ENCODE measurements around the gene ESRRA. TPM values are rescaled to one million over a fixed set of nuclear protein-coding genes. Genes with fewer than 3 reads are reported as not detected.
A peak's percentile ranks its signal among the peaks of the same experiment; 100 is the strongest.
"Not testable (repeated sequence)": the region's sequence is repeated elsewhere in the genome, so short reads cannot be mapped to it uniquely, and the experiment has no call there.

ESRRA gene
- total and polyA plus RNA-seq, 2 donors = 20.5 to 48.0 TPM

GRCh38 chr11:64321026-64321425, 15.7 kb downstream of the ESRRA start:
- peaks cover 1 to 4% of the 10 kb centered on the region in 2 donors for H3K9me3 ChIP-seq (ENCODE audit: control insufficient read depth in 2 of 2, insufficient read depth in 1 of 2, low read length in 1 of 2)
- H3K4me3 ChIP-seq (ENCODE audit: low read length in 2 of 2) = no peak overlapping the region
- no peaks in the 10 kb centered on the region for H3K27me3 ChIP-seq (ENCODE audit: control insufficient read depth in 2 of 2, insufficient read depth in 1 of 2, low read length in 1 of 2)
- H3K4me1 ChIP-seq (ENCODE audit: control insufficient read depth in 2 of 2, insufficient read depth in 2 of 2, low read length in 2 of 2) = peaks cover 23 to 51% of the 10 kb centered on the region in 2 donors
- peaks cover 12 to 24% of the 10 kb centered on the region in 2 donors for H3K36me3 ChIP-seq (ENCODE audit: control insufficient read depth in 2 of 2, insufficient read depth in 2 of 2, low read length in 1 of 2)
- peak overlapping the region in 1 of 2 donors; percentile 6 for H3K27ac ChIP-seq (ENCODE audit: low read depth in 1 of 2, low read length in 1 of 2)
- WGBS = 96% methylated on average over 5 of the region's 5 CpGs
- no peak for DNase-seq (ENCODE audit: low read depth in 6 of 9, low spot score in 9 of 9)

- Histone ChIP-seq H3K4me1 (ENCODE audit: control insufficient read depth in 2 of 2, insufficient read depth in 2 of 2, low read length in 2 of 2) (peaks cover 23 to 46% of the 10 kb centered on the region in 2 donors), H3K9me3 (ENCODE audit: control insufficient read depth in 2 of 2, insufficient read depth in 1 of 2, low read length in 1 of 2) (peaks cover 1 to 4% of the 10 kb centered on the region in 2 donors), H3K4me3 (ENCODE audit: low read length in 2 of 2) (no peak overlapping the region), H3K27ac (ENCODE audit: low read depth in 1 of 2, low read length in 1 of 2) (peak overlapping the region in 1 of 2 donors; percentile 6), H3K36me3 (ENCODE audit: control insufficient read depth in 2 of 2, insufficient read depth in 2 of 2, low read length in 1 of 2) (peaks cover 12 to 20% of the 10 kb centered on the region in 2 donors), H3K27me3 (ENCODE audit: control insufficient read depth in 2 of 2, insufficient read depth in 1 of 2, low read length in 1 of 2) (no peaks in the 10 kb centered on the region)
- DNase-seq (ENCODE audit: low read depth in 6 of 9, low spot score in 9 of 9) = no peak
- 89% methylated on average over 5 of the region's 5 CpGs for WGBS
Measured at GRCh38 chr11:64321533-64321932, 16.2 kb downstream of the ESRRA start.

GRCh38 chr11:64322925-64323260, 17.6 kb downstream of the ESRRA start:
- peaks cover 12 to 20% of the 10 kb centered on the region in 2 donors for H3K36me3 ChIP-seq (ENCODE audit: control insufficient read depth in 2 of 2, insufficient read depth in 2 of 2, low read length in 1 of 2)
- H3K27ac ChIP-seq (ENCODE audit: low read depth in 1 of 2, low read length in 1 of 2) = peak overlapping the region in 1 of 2 donors; percentile 77
- no peaks in the 10 kb centered on the region for H3K27me3 ChIP-seq (ENCODE audit: control insufficient read depth in 2 of 2, insufficient read depth in 1 of 2, low read length in 1 of 2)
- 84% methylated on average over 7 of the region's 7 CpGs for WGBS
- no peak overlapping the region for H3K4me3 ChIP-seq (ENCODE audit: low read length in 2 of 2)
- DNase-seq (ENCODE audit: low read depth in 6 of 9, low spot score in 9 of 9) = no peak
- peaks cover 20 to 38% of the 10 kb centered on the region in 2 donors for H3K4me1 ChIP-seq (ENCODE audit: control insufficient read depth in 2 of 2, insufficient read depth in 2 of 2, low read length in 2 of 2)
- H3K9me3 ChIP-seq (ENCODE audit: control insufficient read depth in 2 of 2, insufficient read depth in 1 of 2, low read length in 1 of 2) = peaks cover 0 to 4% of the 10 kb centered on the region in 2 donors

GRCh38 chr11:64323373-64323772, 18.0 kb downstream of the ESRRA start:
- DNase-seq (ENCODE audit: low read depth in 6 of 9, low spot score in 9 of 9) = peak in 1 of 9 donors; percentile 74
- Histone ChIP-seq H3K36me3 (ENCODE audit: control insufficient read depth in 2 of 2, insufficient read depth in 2 of 2, low read length in 1 of 2) (peaks cover 12 to 20% of the 10 kb centered on the region in 2 donors), H3K9me3 (ENCODE audit: control insufficient read depth in 2 of 2, insufficient read depth in 1 of 2, low read length in 1 of 2) (no peaks in the 10 kb centered on the region), H3K27ac (ENCODE audit: low read depth in 1 of 2, low read length in 1 of 2) (peak overlapping the region in 1 of 2 donors; percentile 77), H3K27me3 (ENCODE audit: control insufficient read depth in 2 of 2, insufficient read depth in 1 of 2, low read length in 1 of 2) (no peaks in the 10 kb centered on the region), H3K4me1 (ENCODE audit: control insufficient read depth in 2 of 2, insufficient read depth in 2 of 2, low read length in 2 of 2) (peaks cover 20 to 35% of the 10 kb centered on the region in 2 donors), H3K4me3 (ENCODE audit: low read length in 2 of 2) (no peak overlapping the region)
- 5% methylated on average over 5 of the region's 5 CpGs for WGBS

- WGBS = 91% methylated on average over 4 of the region's 4 CpGs
- H3K9me3 ChIP-seq (ENCODE audit: control insufficient read depth in 2 of 2, insufficient read depth in 1 of 2, low read length in 1 of 2); DNase-seq (ENCODE audit: low read depth in 6 of 9, low spot score in 9 of 9); H3K27me3 ChIP-seq (ENCODE audit: control insufficient read depth in 2 of 2, insufficient read depth in 1 of 2, low read length in 1 of 2); H3K4me3 ChIP-seq (ENCODE audit: low read length in 2 of 2): not testable (repeated sequence)
- H3K27ac ChIP-seq (ENCODE audit: low read depth in 1 of 2, low read length in 1 of 2) = peak overlapping the region in 1 of 2 donors; percentile 77
- peaks cover 12 to 20% of the 10 kb centered on the region in 2 donors for H3K36me3 ChIP-seq (ENCODE audit: control insufficient read depth in 2 of 2, insufficient read depth in 2 of 2, low read length in 1 of 2)
- peaks cover 17 to 31% of the 10 kb centered on the region in 2 donors for H3K4me1 ChIP-seq (ENCODE audit: control insufficient read depth in 2 of 2, insufficient read depth in 2 of 2, low read length in 2 of 2)
Measured at GRCh38 chr11:64323984-64324383, 18.7 kb downstream of the ESRRA start.

- H3K27me3 ChIP-seq (ENCODE audit: control insufficient read depth in 2 of 2, insufficient read depth in 1 of 2, low read length in 1 of 2) = no peaks in the 10 kb centered on the region
- H3K9me3 ChIP-seq (ENCODE audit: control insufficient read depth in 2 of 2, insufficient read depth in 1 of 2, low read length in 1 of 2) = no peaks in the 10 kb centered on the region
- peak overlapping the region in 1 of 2 donors; percentile 47 for H3K27ac ChIP-seq (ENCODE audit: low read depth in 1 of 2, low read length in 1 of 2)
- H3K4me3 ChIP-seq (ENCODE audit: low read length in 2 of 2) = no peak overlapping the region
- H3K4me1 ChIP-seq (ENCODE audit: control insufficient read depth in 2 of 2, insufficient read depth in 2 of 2, low read length in 2 of 2) = peaks cover 13 to 30% of the 10 kb centered on the region in 2 donors
- DNase-seq (ENCODE audit: low read depth in 6 of 9, low spot score in 9 of 9) = no peak
- WGBS = 95% methylated on average over 11 of the region's 11 CpGs
- H3K36me3 ChIP-seq (ENCODE audit: control insufficient read depth in 2 of 2, insufficient read depth in 2 of 2, low read length in 1 of 2) = peaks cover 12 to 20% of the 10 kb centered on the region in 2 donors
Measured at GRCh38 chr11:64324692-64325469, 19.6 kb downstream of the ESRRA start.

- no peaks in the 10 kb centered on the region for H3K9me3 ChIP-seq (ENCODE audit: control insufficient read depth in 2 of 2, insufficient read depth in 1 of 2, low read length in 1 of 2)
- peaks cover 0 to 4% of the 10 kb centered on the region in 2 donors for H3K36me3 ChIP-seq (ENCODE audit: control insufficient read depth in 2 of 2, insufficient read depth in 2 of 2, low read length in 1 of 2)
- 97% methylated on average over 2 of the region's 2 CpGs for WGBS
- no peaks in the 10 kb centered on the region for H3K27me3 ChIP-seq (ENCODE audit: control insufficient read depth in 2 of 2, insufficient read depth in 1 of 2, low read length in 1 of 2)
- DNase-seq (ENCODE audit: low read depth in 6 of 9, low spot score in 9 of 9) = no peak
- H3K27ac ChIP-seq (ENCODE audit: low read depth in 1 of 2, low read length in 1 of 2) = no peak overlapping the region
- H3K4me1 ChIP-seq (ENCODE audit: control insufficient read depth in 2 of 2, insufficient read depth in 2 of 2, low read length in 2 of 2) = peaks cover 13 to 42% of the 10 kb centered on the region in 2 donors
- no peak overlapping the region for H3K4me3 ChIP-seq (ENCODE audit: low read length in 2 of 2)
Measured at GRCh38 chr11:64327375-64327774, 22.1 kb downstream of the ESRRA start.

- no peaks in the 10 kb centered on the region for H3K9me3 ChIP-seq (ENCODE audit: control insufficient read depth in 2 of 2, insufficient read depth in 1 of 2, low read length in 1 of 2)
- H3K36me3 ChIP-seq (ENCODE audit: control insufficient read depth in 2 of 2, insufficient read depth in 2 of 2, low read length in 1 of 2) = no peaks in the 10 kb centered on the region
- DNase-seq (ENCODE audit: low read depth in 6 of 9, low spot score in 9 of 9) = no peak
- H3K4me3 ChIP-seq (ENCODE audit: low read length in 2 of 2) = no peak overlapping the region
- H3K27ac ChIP-seq (ENCODE audit: low read depth in 1 of 2, low read length in 1 of 2) = no peak overlapping the region
- H3K27me3 ChIP-seq (ENCODE audit: control insufficient read depth in 2 of 2, insufficient read depth in 1 of 2, low read length in 1 of 2) = no peaks in the 10 kb centered on the region
- WGBS = 94% methylated on average over 3 of the region's 3 CpGs
- H3K4me1 ChIP-seq (ENCODE audit: control insufficient read depth in 2 of 2, insufficient read depth in 2 of 2, low read length in 2 of 2) = peaks cover 10 to 37% of the 10 kb centered on the region in 2 donors
Measured at GRCh38 chr11:64327993-64328392, 22.7 kb downstream of the ESRRA start.

- Histone ChIP-seq H3K27me3 (ENCODE audit: control insufficient read depth in 2 of 2, insufficient read depth in 1 of 2, low read length in 1 of 2) (no peaks in the 10 kb centered on the region), H3K36me3 (ENCODE audit: control insufficient read depth in 2 of 2, insufficient read depth in 2 of 2, low read length in 1 of 2) (peaks cover 0 to 4% of the 10 kb centered on the region in 2 donors), H3K4me3 (ENCODE audit: low read length in 2 of 2) (no peak overlapping the region), H3K4me1 (ENCODE audit: control insufficient read depth in 2 of 2, insufficient read depth in 2 of 2, low read length in 2 of 2) (peaks cover 0 to 28% of the 10 kb centered on the region in 2 donors), H3K9me3 (ENCODE audit: control insufficient read depth in 2 of 2, insufficient read depth in 1 of 2, low read length in 1 of 2) (no peaks in the 10 kb centered on the region), H3K27ac (ENCODE audit: low read depth in 1 of 2, low read length in 1 of 2) (no peak overlapping the region)
- WGBS = 93% methylated on average over 11 of the region's 11 CpGs
- DNase-seq (ENCODE audit: low read depth in 6 of 9, low spot score in 9 of 9) = no peak
Measured at GRCh38 chr11:64330888-64331287, 25.6 kb downstream of the ESRRA start.

Data from thymus (tissue), 11 donors.